Transverse colon (tissue), 4 donors: Measurements from ENCODE around the gene HIBCH. TPM values are rescaled to one million over a fixed set of nuclear protein-coding genes. Genes with fewer than 3 reads are reported as not detected.
A peak's percentile ranks its signal among the peaks of the same experiment; 100 is the strongest.

Experiments
- DNase-seq: peaks from one replicate; pipeline ENCODE4 v3.0.0-alpha.2; 2019
- H3K27ac ChIP-seq, 4 donors: fragments of 200-600 bp; sonication (generic); 2 replicates each; pipeline ENCODE4 v1.5.1; 2016 to 2018; ENCODE audit warnings: inconsistent platforms in 4 of 4
- H3K27me3 ChIP-seq: fragments of 200-600 bp; sonication (generic); 2 replicates; pipeline ENCODE4 v1.5.1; 2017; ENCODE audit warnings: inconsistent platforms
- H3K36me3 ChIP-seq, 4 donors: fragments of 200-600 bp; sonication (generic); 2 replicates each; pipeline ENCODE4 v1.5.1; 2017 to 2019; ENCODE audit warnings: inconsistent platforms in 4 of 4
- H3K4me1 ChIP-seq, 4 donors: fragments of 200-600 bp; sonication (generic); 2 replicates each; pipeline ENCODE4 v1.5.1; 2017 to 2020; ENCODE audit warnings: inconsistent platforms in 4 of 4
- H3K4me3 ChIP-seq, 4 donors: fragments of 200-600 bp; sonication (generic); 1 replicate in 1 of 4; 2 replicates in 3 of 4; pipeline versions ENCODE4 v1.5.1 to v1.6.1; 2017 to 2019; ENCODE audit warnings: inconsistent platforms in 4 of 4
- H3K9me3 ChIP-seq, 2 donors: fragments of 200-600 bp; sonication (generic); 2 replicates each; pipeline ENCODE4 v1.5.1; 2017 to 2019; ENCODE audit warnings: inconsistent platforms in 2 of 2
- EP300 ChIP-seq: sonication (generic); formaldehyde crosslinking; IDR thresholded peaks from one replicate; pipeline ENCODE4 v1.6.1; 2017; ENCODE audit warnings: antibody characterized with exemption, low read depth
- POLR2A ChIP-seq: fragments of 450-650 bp; IDR thresholded peaks from one replicate; pipeline ENCODE4 v1.6.1; 2016; ENCODE audit warnings: antibody characterized with exemption, mild to moderate bottlenecking, moderate library complexity
- POLR2AphosphoS5 ChIP-seq, 3 donors: sonication (generic); formaldehyde crosslinking; IDR thresholded peaks; one replicate each; pipeline ENCODE4 v1.6.1; 2016; ENCODE audit warnings: antibody characterized with exemption in 3 of 3
- WGBS, 2 donors: methylation state at CpG; one replicate each; pipeline ENCODE4 v1.1.5; 2018; ENCODE audit warnings: low coverage in 1 of 2; 5-methylcytosine and 5-hydroxymethylcytosine counted together
- in situ Hi-C, 4 donors: fragments of 200-750 bp; cut with MboI; loops; one replicate each; pipeline versions ENCODE4 v1.15.0 to v1.15.1; 2017; ENCODE audit warnings: low sequenced_read_pairs in 3 of 4, low pct_ligation_motif_present in 1 of 4, low pct_unique_long_range_greater_than_20kb in 1 of 4
- intact Hi-C: fragments of 100-400 bp; cut with DNase I; formaldehyde crosslinking; loops from one replicate; pipeline ENCODE4 v1.15.1; 2023; ENCODE audit warnings: low total_unique reads
- total RNA-seq, 4 donors: library from RNA; depleted of rRNA; stranded (reverse); fragments of >200 nt; gene quantifications; one replicate each; pipeline ENCODE4 v1.1.0, GENCODE V29; 2016
- TF ChIP-seq, protein P1 (sequence below), 5 experiments: fragments of 200-600 bp in 3 of 5; fragments of 450-650 bp in 2 of 5; sonication (generic) in 3 of 5; IDR thresholded peaks; 1 replicate in 2 of 5; 2 replicates in 3 of 5; pipeline ENCODE4 v1.5.1; 2016 to 2017; ENCODE audit warnings: antibody characterized with exemption in 5 of 5, inconsistent platforms in 3 of 5, mild to moderate bottlenecking in 2 of 5, moderate library complexity in 1 of 5

The HIBCH gene
- total RNA-seq, 4 donors from 2014 or later = 6.0 to 33.0 (median 19.8) TPM

- no peaks in the 10 kb centered on the region for H3K36me3 ChIP-seq
- TF ChIP-seq EP300 = no peak
- no peaks in the 10 kb centered on the region for H3K27me3 ChIP-seq
- H3K4me1 ChIP-seq = no peaks in the 10 kb centered on the region
- in situ Hi-C loops = no loop called here
- WGBS, 2 donors = 67 to 86% methylated on average over 3 to 4 of the region's 4 CpGs
- no peak overlapping the region for H3K4me3 ChIP-seq
- DNase-seq = no peak
- no peaks in the 10 kb centered on the region for H3K9me3 ChIP-seq
- intact Hi-C loops = no loop called here
- no peak overlapping the region for H3K27ac ChIP-seq
These were observed 8.4 kb upstream of the HIBCH start for GRCh38 chr2:190327867-190328572.

DNA sequence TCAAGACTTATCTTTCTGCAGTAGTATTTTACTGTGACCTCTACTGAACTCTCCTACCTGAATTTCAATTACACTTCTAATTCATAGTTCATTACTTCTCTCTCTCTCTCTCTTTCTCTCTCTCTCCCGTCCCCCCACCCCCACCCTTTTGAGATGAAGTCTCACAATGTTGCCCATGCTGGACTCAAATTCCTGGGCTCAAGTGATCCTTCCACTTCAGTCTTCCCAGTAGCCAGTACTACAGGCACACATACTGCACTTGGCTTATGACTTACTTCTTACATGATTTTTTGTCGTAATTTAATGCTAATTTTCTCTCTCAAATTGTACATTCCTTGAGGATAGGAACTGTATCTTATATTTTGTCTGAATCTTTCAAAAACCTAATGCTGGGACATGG lies 6.0 kb upstream of the HIBCH start:
- no peak for TF ChIP-seq EP300
- no peak for TF ChIP-seq POLR2AphosphoS5 (IDR thresholded peaks at IDR 0.05)
- TF ChIP-seq, protein P1, sequence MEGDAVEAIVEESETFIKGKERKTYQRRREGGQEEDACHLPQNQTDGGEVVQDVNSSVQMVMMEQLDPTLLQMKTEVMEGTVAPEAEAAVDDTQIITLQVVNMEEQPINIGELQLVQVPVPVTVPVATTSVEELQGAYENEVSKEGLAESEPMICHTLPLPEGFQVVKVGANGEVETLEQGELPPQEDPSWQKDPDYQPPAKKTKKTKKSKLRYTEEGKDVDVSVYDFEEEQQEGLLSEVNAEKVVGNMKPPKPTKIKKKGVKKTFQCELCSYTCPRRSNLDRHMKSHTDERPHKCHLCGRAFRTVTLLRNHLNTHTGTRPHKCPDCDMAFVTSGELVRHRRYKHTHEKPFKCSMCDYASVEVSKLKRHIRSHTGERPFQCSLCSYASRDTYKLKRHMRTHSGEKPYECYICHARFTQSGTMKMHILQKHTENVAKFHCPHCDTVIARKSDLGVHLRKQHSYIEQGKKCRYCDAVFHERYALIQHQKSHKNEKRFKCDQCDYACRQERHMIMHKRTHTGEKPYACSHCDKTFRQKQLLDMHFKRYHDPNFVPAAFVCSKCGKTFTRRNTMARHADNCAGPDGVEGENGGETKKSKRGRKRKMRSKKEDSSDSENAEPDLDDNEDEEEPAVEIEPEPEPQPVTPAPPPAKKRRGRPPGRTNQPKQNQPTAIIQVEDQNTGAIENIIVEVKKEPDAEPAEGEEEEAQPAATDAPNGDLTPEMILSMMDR (IDR thresholded peaks at IDR 0.05) = no peak
- TF ChIP-seq POLR2A = no peak
- in situ Hi-C loops = no loop called here
- H3K27ac ChIP-seq = no peak overlapping the region
- H3K27me3 ChIP-seq = no peaks in the 10 kb centered on the region
- H3K4me1 ChIP-seq = peaks cover 0 to 1% (median 0%) of the 10 kb centered on the region in 4 donors
- H3K9me3 ChIP-seq = no peaks in the 10 kb centered on the region
- intact Hi-C loops = no loop called here
- 78 to 100% methylated on average over 1 to 2 of the region's 2 CpGs for WGBS, 2 donors
- no peak for DNase-seq
- H3K4me3 ChIP-seq = no peak overlapping the region
- no peaks in the 10 kb centered on the region for H3K36me3 ChIP-seq

- Histone ChIP-seq H3K36me3 (no peaks in the 10 kb centered on the region), H3K9me3 (no peaks in the 10 kb centered on the region), H3K27ac (no peak overlapping the region), H3K27me3 (no peaks in the 10 kb centered on the region), H3K4me1 (peaks cover 0 to 14% (median 8%) of the 10 kb centered on the region in 4 donors), H3K4me3 (no peak overlapping the region)
- DNase-seq = no peak
- in situ Hi-C loops = no loop called here
- intact Hi-C loops = no loop called here
- no peak for TF ChIP-seq POLR2AphosphoS5 (IDR thresholded peaks at IDR 0.05)
- no peak for TF ChIP-seq POLR2A
- TF ChIP-seq EP300 = no peak
- TF ChIP-seq, protein P1 (IDR thresholded peaks at IDR 0.05) = no peak
These were observed 3.8 kb upstream of the HIBCH start for GRCh38 chr2:190323406-190323805.

- DNase-seq = no peak
- no peaks in the 10 kb centered on the region for H3K27me3 ChIP-seq
- no peaks in the 10 kb centered on the region for H3K9me3 ChIP-seq
- intact Hi-C loops = no loop called here
- in situ Hi-C loops = no loop called here
- TF ChIP-seq, protein P1 (IDR thresholded peaks at IDR 0.05) = no peak
- TF ChIP-seq EP300 (no peak), POLR2AphosphoS5 (IDR thresholded peaks at IDR 0.05) (no peak), POLR2A (no peak)
- H3K4me1 ChIP-seq = peaks cover under 1 to 35% (median 15%) of the 10 kb centered on the region in 4 donors
- no peaks in the 10 kb centered on the region for H3K36me3 ChIP-seq
- H3K4me3 ChIP-seq = no peak overlapping the region
- 61 to 83% methylated on average over 3 to 4 of the region's 4 CpGs for WGBS, 2 donors
- H3K27ac ChIP-seq = peak overlapping the region; percentile 88 to 93 (median 90)
These were observed 1.1 kb upstream of the HIBCH start for GRCh38 chr2:190320696-190321095.
